HFFc6 (cell line): ENCODE results near the gene SMIM7. TPM values are rescaled to one million over a fixed set of nuclear protein-coding genes. Genes with fewer than 3 reads are reported as not detected.
"Not testable (repeated sequence)": the region's sequence is repeated elsewhere in the genome, so short reads cannot be mapped to it uniquely, and the experiment has no call there.

Source experiments
- DNase-seq: peaks from one replicate; pipeline ENCODE4 v3.0.0-alpha.2; 2018
- H3K27ac Mint-ChIP-seq: 2 replicates; pipeline ENCODE4 v1.8.0; 2020; ENCODE audit warnings: mild to moderate bottlenecking, mixed read lengths
- H3K27me3 Mint-ChIP-seq: 2 replicates; pipeline ENCODE4 v1.8.0; 2021; ENCODE audit warnings: mild to moderate bottlenecking, moderate library complexity, mixed read lengths; ENCODE audit not compliant: insufficient read depth
- H3K36me3 Mint-ChIP-seq: 2 replicates; pipeline ENCODE4 v1.8.0; 2021; ENCODE audit warnings: low read depth, mixed read lengths
- H3K4me1 Mint-ChIP-seq: 2 replicates; pipeline ENCODE4 v1.8.0; 2020; ENCODE audit warnings: low read depth, mixed read lengths
- H3K4me3 Mint-ChIP-seq: 2 replicates; pipeline ENCODE4 v1.8.0; 2020; ENCODE audit warnings: mild to moderate bottlenecking, moderate library complexity, mixed read lengths
- H3K9me3 Mint-ChIP-seq: 2 replicates; pipeline ENCODE4 v1.8.0; 2020; ENCODE audit warnings: mild to moderate bottlenecking, mixed read lengths
- CTCF ChIP-seq: fragments of 200-600 bp; sonication (generic); IDR thresholded peaks from 2 replicates; pipeline ENCODE4 v1.5.0; 2021; ENCODE audit warnings: antibody characterized with exemption, mild to moderate bottlenecking
- total RNA-seq, 6 experiments: library from RNA; stranded (reverse); fragmentation: NEBNext Ultra II Directional; extraction: Animal tissue kit (Norgen Biotek cat#: 25700); gene quantifications; 2 replicates in 1 of 6; 3 replicates in 5 of 6; pipeline ENCODE4 v1.2.3, GENCODE V29; 2021

SMIM7 gene
- total RNA-seq, 6 experiments from 2014 or later = 66.2 to 74.6 (median 71.9) TPM

GRCh38 chr19:16655727-16656126 is 4.2 kb downstream of the SMIM7 start:
- DNase-seq = no peak
- no peak overlapping the region for H3K4me3 Mint-ChIP-seq
- TF ChIP-seq CTCF = no peak
- H3K9me3 Mint-ChIP-seq = no peaks in the 10 kb centered on the region
- H3K27me3 Mint-ChIP-seq = peaks cover 2% of the 10 kb centered on the region; the same call in 1 of the 2 replicates
- no peak overlapping the region for H3K27ac Mint-ChIP-seq
- H3K4me1 Mint-ChIP-seq = peaks cover 12% of the 10 kb centered on the region
- peaks cover 48% of the 10 kb centered on the region for H3K36me3 Mint-ChIP-seq

- no peak overlapping the region for H3K4me3 Mint-ChIP-seq
- no peak overlapping the region for H3K27ac Mint-ChIP-seq
- H3K36me3 Mint-ChIP-seq = peaks cover 52% of the 10 kb centered on the region
- H3K9me3 Mint-ChIP-seq = no peaks in the 10 kb centered on the region
- no peak for TF ChIP-seq CTCF
- H3K4me1 Mint-ChIP-seq = peaks cover 12% of the 10 kb centered on the region
- H3K27me3 Mint-ChIP-seq = peaks cover 2% of the 10 kb centered on the region; the same call in 1 of the 2 replicates
- no peak for DNase-seq
These were observed 5.3 kb downstream of the SMIM7 start for GRCh38 chr19:16654627-16655026.

- H3K36me3 Mint-ChIP-seq = peaks cover 54% of the 10 kb centered on the region
- no peak for TF ChIP-seq CTCF
- peaks cover 12% of the 10 kb centered on the region for H3K4me1 Mint-ChIP-seq
- H3K27me3 Mint-ChIP-seq = peaks cover 2% of the 10 kb centered on the region; the same call in 1 of the 2 replicates
- no peaks in the 10 kb centered on the region for H3K9me3 Mint-ChIP-seq
- H3K27ac Mint-ChIP-seq = no peak overlapping the region
- no peak for DNase-seq
- H3K4me3 Mint-ChIP-seq = no peak overlapping the region
These were observed 5.8 kb downstream of the SMIM7 start for GRCh38 chr19:16654140-16654539.

GRCh38 chr19:16652854-16653253 is 7.1 kb downstream of the SMIM7 start:
- Mint-ChIP-seq H3K9me3 (no peaks in the 10 kb centered on the region), H3K27ac (no peak overlapping the region), H3K27me3 (peaks cover 2% of the 10 kb centered on the region; the same call in 1 of the 2 replicates), H3K36me3 (peaks cover 53% of the 10 kb centered on the region), H3K4me3 (no peak overlapping the region), H3K4me1 (peaks cover under 1% of the 10 kb centered on the region; the same call in 1 of the 2 replicates)
- no peak for TF ChIP-seq CTCF
- DNase-seq = no peak

- H3K4me1 Mint-ChIP-seq, H3K9me3 Mint-ChIP-seq, H3K27me3 Mint-ChIP-seq, H3K4me3 Mint-ChIP-seq, H3K27ac Mint-ChIP-seq, DNase-seq: not testable (repeated sequence)
- H3K36me3 Mint-ChIP-seq = peaks cover 48% of the 10 kb centered on the region
These were observed 8.3 kb downstream of the SMIM7 start for GRCh38 chr19:16651421-16652188.

- DNase-seq = no peak
- H3K36me3 Mint-ChIP-seq = peaks cover 48% of the 10 kb centered on the region
- H3K27me3 Mint-ChIP-seq = peaks cover 2% of the 10 kb centered on the region; the same call in 1 of the 2 replicates
- no peaks in the 10 kb centered on the region for H3K4me1 Mint-ChIP-seq
- no peak for TF ChIP-seq CTCF
- H3K9me3 Mint-ChIP-seq = no peaks in the 10 kb centered on the region
- H3K4me3 Mint-ChIP-seq = no peak overlapping the region
- no peak overlapping the region for H3K27ac Mint-ChIP-seq
These were observed 9.1 kb downstream of the SMIM7 start for GRCh38 chr19:16650821-16651220.
